Liver (tissue), 3 donors: ENCODE data around the gene CLEC1A.

Experiments
- CTCF ChIP-seq: fragments of 150-350 bp; IDR thresholded peaks from 2 replicates; pipeline ENCODE4 v1.5.1; 2017; ENCODE audit warnings: improper control_type of control experiment, low read depth, low read length; ENCODE audit not compliant: missing input control
- FOXA2 ChIP-seq: IDR thresholded peaks from 2 replicates; pipeline ENCODE4 v1.6.1; 2016; ENCODE audit warnings: antibody characterized with exemption
- GABPA ChIP-seq, 2 donors: IDR thresholded peaks in 1 of 2; conservative IDR thresholded peaks in 1 of 2; 2 replicates each; pipeline ENCODE4 v1.6.1; 2016; ENCODE audit warnings: antibody characterized with exemption in 2 of 2, mild to moderate bottlenecking in 1 of 2, moderate library complexity in 1 of 2
- HNF4A ChIP-seq, 2 donors: conservative IDR thresholded peaks; 2 replicates each; pipeline ENCODE4 v1.6.1; 2016; ENCODE audit warnings: antibody characterized with exemption in 2 of 2, mild to moderate bottlenecking in 2 of 2
- JUND ChIP-seq, 2 donors: IDR thresholded peaks; 2 replicates each; pipeline ENCODE4 v1.6.1; 2016; ENCODE audit warnings: antibody characterized with exemption in 2 of 2
- MAX ChIP-seq: IDR thresholded peaks from 2 replicates; pipeline ENCODE4 v1.6.1; 2016; ENCODE audit warnings: antibody characterized with exemption
- RAD21 ChIP-seq, 2 donors: IDR thresholded peaks; 2 replicates each; pipeline ENCODE4 v1.6.1; 2016; ENCODE audit warnings: antibody characterized with exemption in 2 of 2, mild to moderate bottlenecking in 2 of 2
- REST ChIP-seq: IDR thresholded peaks from 2 replicates; pipeline ENCODE4 v1.6.1; 2016; ENCODE audit warnings: antibody characterized with exemption, mild to moderate bottlenecking
- RXRA ChIP-seq, 2 donors: IDR thresholded peaks; 2 replicates each; pipeline ENCODE4 v1.6.1; 2017 to 2018; ENCODE audit warnings: antibody characterized with exemption in 2 of 2, mild to moderate bottlenecking in 1 of 2
- SP1 ChIP-seq: IDR thresholded peaks from 2 replicates; pipeline ENCODE4 v1.6.1; 2018; ENCODE audit warnings: antibody characterized with exemption, mild to moderate bottlenecking
- TAF1 ChIP-seq: conservative IDR thresholded peaks from 2 replicates; pipeline ENCODE4 v1.6.1; 2016; ENCODE audit warnings: antibody characterized with exemption, mild to moderate bottlenecking
- YY1 ChIP-seq: IDR thresholded peaks from 2 replicates; pipeline ENCODE4 v1.6.1; 2016; ENCODE audit warnings: antibody characterized with exemption, mild to moderate bottlenecking
- ZBTB33 ChIP-seq: IDR thresholded peaks from 2 replicates; pipeline ENCODE4 v1.6.1; 2016; ENCODE audit warnings: antibody characterized with exemption
- donor health status: healthy.
- donor health status: healthy.

- TF ChIP-seq REST (no peak), CTCF (no peak), RXRA (IDR thresholded peaks at IDR 0.05) (peak in 1 of 2 donors; percentile 58), SP1 (no peak), TAF1 (no peak), MAX (no peak), YY1 (no peak), FOXA2 (no peak), ZBTB33 (no peak), RAD21 (IDR thresholded peaks at IDR 0.05) (no peak), GABPA (IDR thresholded peaks at IDR 0.05 in 1 of 2, conservative IDR thresholded peaks at IDR 0.05 in 1 of 2) (no peak), HNF4A (conservative IDR thresholded peaks at IDR 0.05) (peak in 1 of 2 donors; percentile 17), JUND (IDR thresholded peaks at IDR 0.05) (no peak)
These were observed 2.3 kb upstream of the CLEC1A start for GRCh38 chr12:10101042-10101579.
